Trophoblast cell (in vitro differentiated cells and primary cell): Measurements from ENCODE around the gene GARIN5A.
A peak's percentile ranks its signal among the peaks of the same experiment; 100 is the strongest.

Source experiments
- DNase-seq, 2 donors: peaks; one replicate each; pipeline ENCODE4 v3.0.0-alpha.2; 2016
- H2AFZ ChIP-seq: 2 replicates; pipeline ENCODE4 v1.6.1; 2013; ENCODE audit warnings: low read length, moderate library complexity, mild to moderate bottlenecking; ENCODE audit not compliant: insufficient read depth, poor library complexity
- H2AK5ac ChIP-seq: 2 replicates; pipeline ENCODE4 v1.6.1; 2013; ENCODE audit warnings: mild to moderate bottlenecking, low read length
- H2BK120ac ChIP-seq: 2 replicates; pipeline ENCODE4 v1.6.1; 2013; ENCODE audit warnings: low read length, mild to moderate bottlenecking, moderate library complexity; ENCODE audit not compliant: insufficient read depth, poor library complexity
- H2BK12ac ChIP-seq: 2 replicates; pipeline ENCODE4 v1.6.1; 2013; ENCODE audit warnings: mild to moderate bottlenecking, low read length, moderate library complexity
- H2BK5ac ChIP-seq: 2 replicates; pipeline ENCODE4 v1.6.1; 2013; ENCODE audit warnings: low read length, low read depth, moderate library complexity, mild to moderate bottlenecking; ENCODE audit not compliant: poor library complexity
- H3K14ac ChIP-seq: 2 replicates; pipeline ENCODE4 v1.6.1; 2013; ENCODE audit warnings: mild to moderate bottlenecking, low read length
- H3K18ac ChIP-seq: 2 replicates; pipeline ENCODE4 v1.6.1; 2013; ENCODE audit warnings: mild to moderate bottlenecking, low read length
- H3K23ac ChIP-seq: 2 replicates; pipeline ENCODE4 v1.6.1; 2013; ENCODE audit warnings: low read length
- H3K27ac ChIP-seq: 2 replicates; pipeline ENCODE4 v1.5.1; 2013; ENCODE audit warnings: low read depth, mild to moderate bottlenecking, inconsistent platforms, low read length, moderate library complexity
- H3K27me3 ChIP-seq: 2 replicates; pipeline ENCODE4 v1.6.1; 2013; ENCODE audit warnings: inconsistent platforms, mild to moderate bottlenecking, low read length, moderate library complexity; ENCODE audit not compliant: insufficient read depth
- H3K36me3 ChIP-seq, 2 experiments: 1 replicate in 1 of 2; 2 replicates in 1 of 2; pipeline ENCODE4 v1.6.1; 2013; ENCODE audit warnings: low read length in 2 of 2, mild to moderate bottlenecking in 2 of 2, moderate library complexity in 1 of 2; ENCODE audit not compliant: insufficient read depth in 2 of 2, control insufficient read depth in 1 of 2
- H3K4ac ChIP-seq: 2 replicates; pipeline ENCODE4 v1.6.1; 2013; ENCODE audit warnings: low read depth, mild to moderate bottlenecking, low read length, moderate library complexity
- H3K4me1 ChIP-seq, 2 experiments: 1 replicate in 1 of 2; 2 replicates in 1 of 2; pipeline ENCODE4 v1.6.1; 2013; ENCODE audit warnings: low read length in 2 of 2, mild to moderate bottlenecking in 2 of 2, moderate library complexity in 1 of 2; ENCODE audit not compliant: insufficient read depth in 2 of 2, control insufficient read depth in 1 of 2
- H3K4me2 ChIP-seq: 2 replicates; pipeline ENCODE4 v1.6.1; 2013; ENCODE audit warnings: inconsistent platforms, mild to moderate bottlenecking, low read length, moderate library complexity
- H3K4me3 ChIP-seq: 2 replicates; pipeline ENCODE4 v1.5.1; 2013; ENCODE audit warnings: mild to moderate bottlenecking, low read depth, low read length, inconsistent platforms
- H3K79me1 ChIP-seq: one replicate; pipeline ENCODE4 v1.6.1; 2013; ENCODE audit warnings: low read length
- H3K79me2 ChIP-seq: 2 replicates; pipeline ENCODE4 v1.6.1; 2013; ENCODE audit warnings: low read length, mild to moderate bottlenecking; ENCODE audit not compliant: control insufficient read depth, insufficient read depth, poor library complexity
- H3K9ac ChIP-seq: 2 replicates; pipeline ENCODE4 v1.6.1; 2013; ENCODE audit warnings: mild to moderate bottlenecking, low read length
- H3K9me3 ChIP-seq: 2 replicates; pipeline ENCODE4 v1.6.1; 2013; ENCODE audit warnings: low read depth, mild to moderate bottlenecking, control low read depth, inconsistent platforms, low read length; ENCODE audit not compliant: insufficient read depth
- H4K12ac ChIP-seq: 2 replicates; pipeline ENCODE4 v1.6.1; 2013; ENCODE audit warnings: low read depth, mild to moderate bottlenecking, low read length, moderate library complexity
- H4K8ac ChIP-seq: 2 replicates; pipeline ENCODE4 v1.6.1; 2013; ENCODE audit warnings: low read depth, mild to moderate bottlenecking, low read length, moderate library complexity
- H4K91ac ChIP-seq: one replicate; pipeline ENCODE4 v1.6.1; 2013; ENCODE audit warnings: low read depth, mild to moderate bottlenecking, low read length, moderate library complexity
- WGBS: extraction: QIAGEN DNeasy Blood & Tissue Kit; methylation state at CpG from one replicate; pipeline ENCODE4 v1.1.7; 2013; ENCODE audit warnings: missing lambda C conversion rate; ENCODE audit not compliant: insufficient read length, insufficient coverage; ENCODE audit errors: extremely low coverage; 5-methylcytosine and 5-hydroxymethylcytosine counted together

The GARIN5A gene

DNA sequence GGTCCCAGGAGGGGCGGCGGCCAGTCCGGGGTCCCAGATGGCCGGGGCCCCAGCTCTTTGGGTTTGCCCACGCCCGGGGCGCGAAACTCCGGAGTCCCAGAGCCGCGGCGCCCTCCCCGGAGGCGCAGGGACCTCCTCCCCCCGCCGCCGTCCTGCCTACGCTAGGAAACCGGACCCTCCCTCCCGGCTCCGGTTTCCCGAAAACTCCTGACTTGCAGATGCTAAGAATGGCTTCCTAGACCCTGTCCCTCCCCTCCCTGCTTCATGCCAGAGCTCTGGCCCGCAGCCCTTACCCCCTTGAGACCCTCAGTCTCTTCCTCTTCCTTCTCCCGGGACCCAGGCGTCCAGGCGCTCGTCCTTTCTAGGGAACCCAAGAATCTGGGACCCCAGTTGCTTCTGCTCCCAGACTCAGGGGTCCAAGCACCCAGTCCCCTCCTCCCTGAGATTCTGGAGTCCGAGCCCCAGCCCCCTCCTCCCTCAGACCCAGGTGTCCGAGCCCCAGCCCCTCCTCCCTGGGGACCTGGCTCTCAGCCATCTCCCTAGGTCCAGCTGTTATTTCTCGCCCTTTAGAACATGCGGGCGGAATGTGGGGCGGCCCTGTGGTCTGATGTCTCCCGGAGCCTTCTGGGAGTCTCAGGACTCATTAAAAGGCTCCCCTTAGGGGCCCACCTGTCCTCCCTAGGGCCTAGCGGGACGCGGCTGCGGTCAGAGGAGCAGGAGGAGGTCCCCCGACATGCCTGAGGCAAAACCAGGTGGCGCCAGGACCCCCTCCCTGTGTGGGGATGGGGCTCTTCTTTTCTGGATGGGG lies 44.2 kb downstream of the GARIN5A start, which contains the start of gene MYBPC2:
Gene MYBPC2, plus strand, starts transcription at position 672 of the 808 bp plus-strand sequence. Its CDS starts 62 bp downstream, at position 734.
- peak; percentile 16 to 36 for DNase-seq
- Histone ChIP-seq H3K27me3 (no peaks in the 10 kb centered on the region), H3K4me1 (peaks cover 6 to 8% of the 10 kb centered on the region in 2 experiments), H3K18ac (peak within 1 kb of the TSS; percentile 39), H3K4me3 (peak within 1 kb of the TSS; percentile 74), H3K9me3 (peaks cover 3% of the 10 kb centered on the region), H2AFZ (peak within 1 kb of the TSS; percentile 66), H2BK12ac (no peak within 1 kb of the TSS), H4K12ac (peak within 1 kb of the TSS; percentile 65), H2BK5ac (no peak within 1 kb of the TSS), H3K79me1 (peaks cover 7% of the 10 kb centered on the region), H2AK5ac (no peak within 1 kb of the TSS), H3K79me2 (peaks cover 2% of the 10 kb centered on the region), H3K23ac (no peak within 1 kb of the TSS), H2BK120ac (peak within 1 kb of the TSS; percentile 62), H3K4ac (peak within 1 kb of the TSS; percentile 49), H4K91ac (no peak within 1 kb of the TSS), H4K8ac (peak within 1 kb of the TSS; percentile 81), H3K4me2 (peak within 1 kb of the TSS; percentile 94), H3K36me3 (no peaks in the 10 kb centered on the region), H3K14ac (peak within 1 kb of the TSS; percentile 70), H3K27ac (no peak within 1 kb of the TSS), H3K9ac (no peak within 1 kb of the TSS)
- WGBS = no CpG with 5 or more reads among the region's 40 CpGs

DNA sequence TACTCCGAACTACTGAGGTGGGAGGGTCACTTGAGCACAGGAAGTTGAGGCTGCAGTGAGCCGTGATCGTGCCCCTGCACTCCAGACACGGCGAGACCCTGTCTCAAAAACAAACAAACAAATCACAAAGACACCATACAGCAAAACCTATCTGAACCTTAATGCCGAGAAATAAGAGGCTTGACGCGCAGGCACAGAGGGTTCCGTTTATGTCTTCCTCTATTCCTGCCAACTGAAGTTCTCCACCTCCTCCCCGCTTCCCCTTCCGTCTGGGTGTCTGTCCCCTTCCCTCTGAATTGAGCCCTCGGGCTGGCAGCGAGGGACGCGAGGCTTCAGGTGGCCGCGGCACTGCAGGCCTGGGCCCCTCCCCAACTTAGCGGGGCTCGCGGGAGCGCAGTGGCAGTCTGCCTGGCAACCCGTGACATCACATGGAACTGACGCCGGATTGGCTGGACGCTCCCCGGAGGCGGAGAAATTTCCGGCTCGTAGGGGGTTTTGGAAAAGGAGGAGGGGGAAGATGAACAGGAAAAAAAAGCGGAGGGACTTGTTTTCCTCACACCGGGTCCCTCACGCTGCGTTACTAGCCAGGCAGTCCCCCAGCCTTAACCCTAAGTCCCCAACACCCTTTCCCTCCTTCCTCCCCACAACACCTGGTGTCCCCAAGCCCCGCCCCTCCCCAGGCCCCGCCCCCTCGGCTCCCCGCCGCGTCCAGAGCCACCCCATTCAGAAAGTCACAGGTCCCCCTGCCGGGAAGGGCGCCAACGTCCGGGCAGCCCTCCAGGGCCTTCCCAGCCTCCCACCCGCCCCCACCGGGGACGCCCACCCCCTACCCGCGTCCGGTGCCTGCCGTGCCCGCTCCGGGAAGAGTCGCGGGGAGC lies 45.1 kb downstream of the GARIN5A start:
- no peak overlapping the region for H2AK5ac ChIP-seq
- peak; percentile 77 to 87 for DNase-seq
- peaks cover 2% of the 10 kb centered on the region for H3K79me2 ChIP-seq
- peak overlapping the region; percentile 74 for H3K4me3 ChIP-seq
- WGBS = no CpG with 5 or more reads among the region's 54 CpGs
- peaks cover 3% of the 10 kb centered on the region for H3K9me3 ChIP-seq
- peak overlapping the region; percentile 62 for H2BK120ac ChIP-seq
- H4K91ac ChIP-seq = no peak overlapping the region
- H4K12ac ChIP-seq = no peak overlapping the region
- H3K23ac ChIP-seq = no peak overlapping the region
- H3K4ac ChIP-seq = no peak overlapping the region
- H3K14ac ChIP-seq = peak overlapping the region; percentile 70
- H3K27ac ChIP-seq = no peak overlapping the region
- no peaks in the 10 kb centered on the region for H3K36me3 ChIP-seq
- peak overlapping the region; percentile 39 for H3K18ac ChIP-seq
- H3K4me2 ChIP-seq = peak overlapping the region; percentile 94
- peak overlapping the region; percentile 1 for H3K9ac ChIP-seq
- no peak overlapping the region for H2BK5ac ChIP-seq
- peak overlapping the region; percentile 81 for H4K8ac ChIP-seq
- peaks cover 6 to 8% of the 10 kb centered on the region in 2 experiments for H3K4me1 ChIP-seq
- H2BK12ac ChIP-seq = no peak overlapping the region
- no peaks in the 10 kb centered on the region for H3K27me3 ChIP-seq
- peaks cover 7% of the 10 kb centered on the region for H3K79me1 ChIP-seq
- peak overlapping the region; percentile 84 for H2AFZ ChIP-seq

DNA sequence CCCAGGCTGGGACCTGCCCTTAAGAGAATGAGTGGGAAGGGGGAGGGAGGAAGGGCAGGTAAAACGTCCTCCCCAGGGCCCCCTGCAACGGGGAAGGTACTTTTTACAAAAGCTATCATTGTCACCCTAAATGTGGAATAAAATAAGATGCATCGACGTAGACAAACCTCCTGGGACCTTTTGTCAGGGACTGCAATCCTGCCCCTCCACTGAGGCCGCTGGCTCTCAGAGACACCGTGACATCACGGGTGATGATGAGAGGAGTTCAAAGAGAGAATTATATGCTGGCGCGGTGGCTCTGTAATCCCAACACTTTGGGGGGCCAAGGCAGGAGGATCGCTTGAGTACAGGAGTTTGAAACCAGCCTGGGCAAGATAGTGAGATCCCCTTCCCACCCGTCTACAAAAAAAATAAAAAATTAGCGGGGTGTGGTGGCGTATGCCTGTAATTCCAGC lies 45.7 kb downstream of the GARIN5A start:
- H3K4me3 ChIP-seq = no peak overlapping the region
- no peak overlapping the region for H3K9ac ChIP-seq
- H3K27me3 ChIP-seq = no peaks in the 10 kb centered on the region
- H3K23ac ChIP-seq = no peak overlapping the region
- peaks cover 6 to 8% of the 10 kb centered on the region in 2 experiments for H3K4me1 ChIP-seq
- H3K18ac ChIP-seq = no peak overlapping the region
- no peak overlapping the region for H2BK5ac ChIP-seq
- H4K8ac ChIP-seq = peak overlapping the region; percentile 64
- H3K9me3 ChIP-seq = peaks cover 3% of the 10 kb centered on the region
- no CpG with 5 or more reads among the region's 13 CpGs for WGBS
- no peak overlapping the region for H4K12ac ChIP-seq
- H3K4ac ChIP-seq = no peak overlapping the region
- no peak overlapping the region for H2BK12ac ChIP-seq
- peak overlapping the region; percentile 84 for H2AFZ ChIP-seq
- H3K4me2 ChIP-seq = peak overlapping the region; percentile 94
- no peak overlapping the region for H2BK120ac ChIP-seq
- H2AK5ac ChIP-seq = no peak overlapping the region
- H3K36me3 ChIP-seq = no peaks in the 10 kb centered on the region
- no peak overlapping the region for H3K27ac ChIP-seq
- no peak overlapping the region for H4K91ac ChIP-seq
- H3K14ac ChIP-seq = no peak overlapping the region
- peaks cover 7% of the 10 kb centered on the region for H3K79me1 ChIP-seq
- no peak for DNase-seq
- H3K79me2 ChIP-seq = peaks cover 2% of the 10 kb centered on the region

DNA sequence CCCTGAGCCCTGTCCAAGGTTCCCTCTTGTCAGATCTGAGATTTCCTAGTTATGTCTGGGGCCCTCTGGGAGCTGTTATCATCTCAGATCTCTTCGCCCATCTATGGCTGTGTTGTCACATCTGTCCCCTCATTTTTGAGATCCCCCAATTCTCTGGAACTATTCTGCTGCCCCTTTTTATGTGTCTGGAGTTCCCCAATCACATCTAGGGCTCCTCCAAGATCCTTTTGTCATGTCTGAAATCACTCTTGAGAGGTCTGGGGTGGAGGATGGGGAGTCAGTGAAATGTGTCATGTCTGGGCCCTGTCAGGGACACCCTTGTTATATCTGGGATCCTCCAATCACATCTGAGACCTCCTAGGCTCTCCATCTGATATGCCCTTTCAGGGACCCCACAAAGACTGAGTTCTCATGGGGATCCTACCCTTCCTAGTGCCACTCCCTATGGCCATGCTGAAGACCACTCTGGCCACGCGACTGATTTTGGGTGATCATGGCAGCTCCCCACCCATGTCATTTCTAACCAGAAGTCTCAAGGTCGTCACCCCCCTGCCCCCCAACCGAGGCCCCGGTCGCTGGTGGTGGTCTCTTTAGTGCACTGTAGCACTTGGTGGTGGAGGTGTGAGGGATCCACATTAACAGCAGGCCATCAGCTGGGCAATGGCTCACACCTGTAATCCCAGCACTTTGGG lies 47.7 kb downstream of the GARIN5A start:
- H3K4me2 ChIP-seq = no peak overlapping the region
- no peak overlapping the region for H4K8ac ChIP-seq
- H2BK12ac ChIP-seq = no peak overlapping the region
- no peak overlapping the region for H2AK5ac ChIP-seq
- H3K27me3 ChIP-seq = no peaks in the 10 kb centered on the region
- no peak overlapping the region for H4K12ac ChIP-seq
- H3K18ac ChIP-seq = no peak overlapping the region
- H3K9ac ChIP-seq = no peak overlapping the region
- no peak overlapping the region for H3K14ac ChIP-seq
- H3K4me3 ChIP-seq = no peak overlapping the region
- peaks cover 3% of the 10 kb centered on the region for H3K9me3 ChIP-seq
- H2BK120ac ChIP-seq = no peak overlapping the region
- peaks cover 2% of the 10 kb centered on the region for H3K79me2 ChIP-seq
- no peak overlapping the region for H3K27ac ChIP-seq
- no peak overlapping the region for H3K4ac ChIP-seq
- no peak for DNase-seq
- no peak overlapping the region for H3K23ac ChIP-seq
- no peaks in the 10 kb centered on the region for H3K36me3 ChIP-seq
- peaks cover 6 to 8% of the 10 kb centered on the region in 2 experiments for H3K4me1 ChIP-seq
- no CpG with 5 or more reads among the region's 7 CpGs for WGBS
- H2AFZ ChIP-seq = no peak overlapping the region
- H3K79me1 ChIP-seq = peaks cover 7% of the 10 kb centered on the region
- H4K91ac ChIP-seq = no peak overlapping the region
- H2BK5ac ChIP-seq = no peak overlapping the region
